SK-N-SH (cell line): Measurements from ENCODE around the gene MAP1LC3B. TPM values are rescaled to one million over a fixed set of nuclear protein-coding genes. Genes with fewer than 3 reads are reported as not detected.

Experiments used
- CTCF ChIA-PET: fragments of 300-600, 350-600 bp; formaldehyde crosslinking; extraction: SDS; loops from one replicate; lab custom pipeline; 2021; lab: Yijun Ruan, JAX
- POLR2A ChIA-PET: fragments of 350-600 bp; sonication (Branson Sonifier 250); formaldehyde crosslinking; extraction: SDS; loops from one replicate; lab custom pipeline; 2020; ENCODE audit warnings: antibody characterized with exemption, inconsistent platforms; lab: Yijun Ruan, JAX
- DNase-seq: peaks from one replicate; pipeline ENCODE4 v3.0.0; 2012
- H2AFZ ChIP-seq: fragments of 200-600 bp; sonication (generic); 2 replicates; pipeline ENCODE4 v1.8.1; 2016; ENCODE audit warnings: antibody characterized with exemption, mild to moderate bottlenecking, low read depth
- H3F3A ChIP-seq: fragments of 200-600 bp; sonication (generic); replicated peaks from 2 replicates; pipeline ENCODE3; 2016; ENCODE audit warnings: antibody characterized with exemption, mild to moderate bottlenecking; ENCODE audit not compliant: insufficient read depth
- H3K27ac ChIP-seq, 2 experiments: fragments of 200-500 bp in 1 of 2; fragments of 200-600 bp in 1 of 2; sonication (Bioruptor generic) in 1 of 2; sonication (generic), shearing (Covaris generic) in 1 of 2; 2 replicates each; pipeline versions ENCODE4 v1.5.1 to v1.6.1; 2014 to 2016; ENCODE audit warnings: low read depth in 2 of 2, inconsistent platforms in 1 of 2, low read length in 1 of 2, mild to moderate bottlenecking in 1 of 2, mixed read lengths in 1 of 2
- H3K27me3 ChIP-seq: fragments of 200-600 bp; sonication (generic), shearing (Covaris generic); 2 replicates; pipeline ENCODE4 v1.6.1; 2016; ENCODE audit warnings: mixed run types; ENCODE audit not compliant: insufficient read depth
- H3K36me3 ChIP-seq, 2 experiments: fragments of 200-500 bp in 1 of 2; fragments of 200-600 bp in 1 of 2; sonication (Bioruptor generic) in 1 of 2; sonication (generic) in 1 of 2; replicated peaks in 1 of 2; 2 replicates each; pipeline versions ENCODE3 to v1.5.1; 2014 to 2016; ENCODE audit warnings: low read length in 1 of 2, mild to moderate bottlenecking in 1 of 2; ENCODE audit not compliant: insufficient read depth in 2 of 2, control insufficient read depth in 1 of 2
- H3K4me1 ChIP-seq, 2 experiments: fragments of 200-500 bp in 1 of 2; fragments of 200-600 bp in 1 of 2; sonication (Bioruptor generic) in 1 of 2; sonication (generic), shearing (Covaris generic) in 1 of 2; 2 replicates each; pipeline versions ENCODE4 v1.5.1 to v1.6.1; 2014 to 2016; ENCODE audit warnings: low read depth in 1 of 2, low read length in 1 of 2, mixed run types in 1 of 2; ENCODE audit not compliant: insufficient read depth in 2 of 2, control insufficient read depth in 1 of 2
- H3K4me2 ChIP-seq: fragments of 200-600 bp; sonication (generic), shearing (Covaris generic); 2 replicates; pipeline ENCODE4 v1.6.1; 2017; ENCODE audit warnings: mixed run types
- H3K4me3 ChIP-seq, 2 experiments: fragments of 200-500 bp in 1 of 2; fragments of 200-600 bp in 1 of 2; sonication (Bioruptor generic) in 1 of 2; sonication (generic), shearing (Covaris generic) in 1 of 2; 2 replicates each; pipeline versions ENCODE4 v1.5.1 to v1.8.1; 2014 to 2016; ENCODE audit warnings: low read depth in 2 of 2, inconsistent platforms in 1 of 2, low read length in 1 of 2, mild to moderate bottlenecking in 1 of 2, mixed read lengths in 1 of 2, moderate library complexity in 1 of 2
- H3K79me2 ChIP-seq: fragments of 200-600 bp; sonication (generic); 2 replicates; pipeline ENCODE4 v1.8.1; 2017; ENCODE audit warnings: mild to moderate bottlenecking; ENCODE audit not compliant: insufficient read depth
- H3K9ac ChIP-seq: fragments of 200-600 bp; sonication (generic); 2 replicates; pipeline ENCODE4 v1.6.1; 2017; ENCODE audit warnings: mixed run types
- H3K9me2 ChIP-seq: fragments of 200-600 bp; sonication (generic); 2 replicates; pipeline ENCODE4 v1.6.1; 2017; ENCODE audit warnings: mixed run types
- H3K9me3 ChIP-seq: fragments of 200-600 bp; sonication (generic); 2 replicates; pipeline ENCODE4 v1.6.1; 2017; ENCODE audit warnings: mixed run types, mild to moderate bottlenecking, moderate library complexity
- H4K20me1 ChIP-seq: fragments of 200-600 bp; sonication (generic); 2 replicates; pipeline ENCODE4 v1.6.1; 2017; ENCODE audit warnings: mild to moderate bottlenecking, mixed run types; ENCODE audit not compliant: insufficient read depth
- CHD2 ChIP-seq: fragments of 150-350 bp; IDR thresholded peaks from 2 replicates; pipeline ENCODE4 v1.6.1; 2018; ENCODE audit warnings: low read length; ENCODE audit not compliant: partially characterized antibody
- CTCF ChIP-seq: fragments of 200-600 bp; sonication (generic); IDR thresholded peaks from 2 replicates; pipeline ENCODE4 v1.6.1; 2017; ENCODE audit warnings: antibody characterized with exemption, mild to moderate bottlenecking, moderate library complexity
- EP300 ChIP-seq, 2 experiments: IDR thresholded peaks; 2 replicates each; pipeline versions ENCODE4 v1.4.0 to v1.6.1; 2012; ENCODE audit warnings: borderline replicate concordance in 1 of 2, low read depth in 1 of 2, low read length in 1 of 2
- EZH2phosphoT487 ChIP-seq: fragments of 200-600 bp; sonication (generic); IDR thresholded peaks from 2 replicates; pipeline ENCODE4 v1.6.1; 2017; ENCODE audit warnings: low read depth, mixed run types, mild to moderate bottlenecking, antibody characterized with exemption, moderate library complexity, borderline replicate concordance
- FOSL2 ChIP-seq: IDR thresholded peaks from 2 replicates; pipeline ENCODE4 v1.4.0; 2012; ENCODE audit warnings: low read depth, mild to moderate bottlenecking, moderate library complexity, borderline replicate concordance
- FOXJ3 ChIP-seq: sonication (generic); formaldehyde crosslinking; IDR thresholded peaks from 2 replicates; pipeline ENCODE4 v1.5.1; 2020; ENCODE audit warnings: mild to moderate bottlenecking, missing genetic modification reagents
- FOXM1 ChIP-seq: IDR thresholded peaks from 2 replicates; pipeline ENCODE4 v1.4.0; 2012; ENCODE audit warnings: low read depth, mild to moderate bottlenecking
- GABPA ChIP-seq: IDR thresholded peaks from 2 replicates; pipeline ENCODE4 v1.4.0; 2012; ENCODE audit warnings: low read depth, mild to moderate bottlenecking
- GATA2 ChIP-seq: sonication (generic); formaldehyde crosslinking; IDR thresholded peaks from 2 replicates; pipeline ENCODE4 v1.5.0; 2020; ENCODE audit warnings: mild to moderate bottlenecking, missing genetic modification reagents
- JUND ChIP-seq: IDR thresholded peaks from 2 replicates; pipeline ENCODE4 v1.4.0; 2012
- MEF2A ChIP-seq: IDR thresholded peaks from 2 replicates; pipeline ENCODE4 v1.4.0; 2012; ENCODE audit warnings: low read depth, borderline replicate concordance
- NRF1 ChIP-seq: IDR thresholded peaks from 2 replicates; pipeline ENCODE4 v1.6.1; 2012; ENCODE audit warnings: low read depth, mild to moderate bottlenecking, low read length
- POLR2AphosphoS5 ChIP-seq: IDR thresholded peaks from 2 replicates; pipeline ENCODE4 v1.6.1; 2012; ENCODE audit warnings: low read depth, low read length
- RCOR1 ChIP-seq: fragments of 150-350 bp; IDR thresholded peaks from 2 replicates; pipeline ENCODE4 v1.6.1; 2017; ENCODE audit warnings: antibody characterized with exemption, low read length
- RFX5 ChIP-seq: IDR thresholded peaks from 2 replicates; pipeline ENCODE4 v1.6.1; 2012; ENCODE audit warnings: mild to moderate bottlenecking, improper control_type of control experiment, low read length
- RXRA ChIP-seq: IDR thresholded peaks from 2 replicates; pipeline ENCODE4 v1.4.0; 2012; ENCODE audit warnings: low read depth, mild to moderate bottlenecking, borderline replicate concordance
- SIN3A ChIP-seq: IDR thresholded peaks from 2 replicates; pipeline ENCODE4 v1.6.1; 2012; ENCODE audit warnings: low read depth, mild to moderate bottlenecking, low read length, moderate library complexity, borderline replicate concordance
- SMC3 ChIP-seq: IDR thresholded peaks from 2 replicates; pipeline ENCODE4 v1.6.1; 2012; ENCODE audit warnings: low read depth, low read length, improper control_type of control experiment
- TAF1 ChIP-seq: IDR thresholded peaks from 2 replicates; pipeline ENCODE4 v1.6.1; 2012; ENCODE audit warnings: low read depth, mild to moderate bottlenecking, low read length, moderate library complexity, borderline replicate concordance
- YY1 ChIP-seq: IDR thresholded peaks from 2 replicates; pipeline ENCODE4 v1.4.0; 2012; ENCODE audit warnings: low read depth, mild to moderate bottlenecking
- WGBS: methylation state at CpG from one replicate; pipeline ENCODE4 v1.1.6; 2017; ENCODE audit warnings: low lambda C conversion rate; 5-methylcytosine and 5-hydroxymethylcytosine counted together
- polyA plus RNA-seq, 3 experiments: library from polyadenylated mRNA; depleted of rRNA; stranded (reverse); fragments of >200 nt; gene quantifications; 2 replicates each; pipeline ENCODE4 v1.2.3, GENCODE V29; 2012
- TF ChIP-seq, protein P1 (sequence below): fragments of 150-350 bp; IDR thresholded peaks from 2 replicates; pipeline ENCODE4 v1.6.1; 2016; ENCODE audit warnings: mild to moderate bottlenecking, low read depth, low read length
- TF ChIP-seq, protein P2 (sequence below): fragments of 150-350 bp; IDR thresholded peaks from 2 replicates; pipeline ENCODE4 v1.6.1; 2017; ENCODE audit warnings: antibody characterized with exemption, low read length, low read depth, borderline replicate concordance
- TF ChIP-seq, protein P3 (sequence below): IDR thresholded peaks from 2 replicates; pipeline ENCODE4 v1.4.0; 2012; ENCODE audit warnings: low read depth
- TF ChIP-seq, protein P4 (sequence below): IDR thresholded peaks from 2 replicates; pipeline ENCODE4 v1.4.0; 2012; ENCODE audit warnings: low read depth, borderline replicate concordance
- TF ChIP-seq, protein P5 (sequence below): IDR thresholded peaks from 2 replicates; pipeline ENCODE4; 2012

Gene MAP1LC3B
- 33.7 and 36.9 TPM in 2 replicates for polyA plus RNA-seq (2012; rRNA removed)
- 59.8 and 68.6 TPM in 2 replicates for polyA plus RNA-seq (2012; cell fraction: cytosol; rRNA removed)
- polyA plus RNA-seq (2012; cell fraction: nucleus; rRNA removed), result 15.8 and 26.7 TPM in 2 replicates

DNA sequence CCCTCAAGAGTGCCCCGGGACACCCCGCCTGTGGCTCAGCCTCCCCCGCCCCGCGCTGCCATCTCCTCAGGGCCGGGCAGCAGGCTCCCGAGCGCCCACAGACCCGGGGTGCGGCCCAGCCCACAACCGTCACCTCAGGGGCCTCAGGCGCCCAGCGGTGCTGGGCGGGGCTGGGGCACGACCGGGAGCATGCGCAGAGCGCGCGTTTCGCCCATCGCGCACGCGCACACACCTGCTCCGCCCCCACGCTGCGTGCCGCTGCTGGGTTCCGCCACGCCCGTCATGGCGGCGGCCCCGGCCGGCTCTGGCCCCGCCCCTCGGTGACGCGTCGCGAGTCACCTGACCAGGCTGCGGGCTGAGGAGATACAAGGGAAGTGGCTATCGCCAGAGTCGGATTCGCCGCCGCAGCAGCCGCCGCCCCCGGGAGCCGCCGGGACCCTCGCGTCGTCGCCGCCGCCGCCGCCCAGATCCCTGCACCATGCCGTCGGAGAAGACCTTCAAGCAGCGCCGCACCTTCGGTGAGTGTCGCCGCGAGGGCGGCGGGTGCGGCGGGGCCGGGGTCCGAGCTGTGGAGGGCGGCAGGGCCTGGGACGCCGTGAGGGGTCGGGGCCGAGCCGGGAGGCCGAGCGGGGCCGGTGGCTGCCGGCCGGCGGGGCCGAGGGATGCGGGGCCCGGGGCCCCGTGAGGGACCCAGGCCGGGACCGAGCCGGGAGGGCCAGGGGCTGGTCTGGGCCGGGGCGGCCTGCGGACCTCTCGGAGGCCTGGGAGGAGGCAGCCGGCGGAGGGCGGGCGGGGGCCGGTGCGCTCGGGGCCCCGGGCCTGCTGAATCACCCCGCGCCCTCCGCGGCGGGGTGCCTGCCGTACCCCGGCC lies at the start of gene MAP1LC3B:
TSS of gene MAP1LC3B (plus strand) at position 387 of the 871 bp plus-strand sequence. CDS start at position 479, 92 bp downstream.
- POLR2A ChIA-PET, result no interaction called here
- no peaks in the 10 kb centered on the region for H3K27me3 ChIP-seq
- peaks cover 45% of the 10 kb centered on the region for H4K20me1 ChIP-seq
- peaks cover 0 to 4% of the 10 kb centered on the region in 2 experiments for H3K36me3 ChIP-seq
- H3K9me2 ChIP-seq, result no peaks in the 10 kb centered on the region
- peaks cover 46% of the 10 kb centered on the region for H3K79me2 ChIP-seq
- peaks cover 19 to 27% of the 10 kb centered on the region in 2 experiments for H3K4me1 ChIP-seq
- CTCF ChIA-PET, result interaction anchor here (0.8 to 7.9 kb wide), 8 partner anchors 11 to 377 kb away, joined by 3 to 66 read pairs (median 5); no protein-coding TSS in a partner anchor
- WGBS, result 3% methylated on average over 16 of the region's 113 CpGs
- peak within 1 kb of the TSS; percentile 52; the same call in 1 of the 2 replicates for H2AFZ ChIP-seq
- peak within 1 kb of the TSS; percentile 90 for H3K4me2 ChIP-seq
- H3K4me3 ChIP-seq, result peak within 1 kb of the TSS; percentile 78 to 79
- peak within 1 kb of the TSS; percentile 84 for H3K9ac ChIP-seq
- H3K9me3 ChIP-seq, result no peaks in the 10 kb centered on the region
- peak within 1 kb of the TSS; percentile 74 to 93 for H3K27ac ChIP-seq
- H3F3A ChIP-seq, result peaks cover 23% of the 10 kb centered on the region
- peak; percentile 98 for DNase-seq
- TF ChIP-seq CHD2 (peak; percentile 90), CTCF (no peak), FOXM1 (no peak), EP300 (IDR thresholded peaks at IDR 0.05; ENCODE audit: borderline replicate concordance in 1 of 2, low read depth in 1 of 2, low read length in 1 of 2) (no peak), SIN3A (peak; percentile 70; the same call in 1 of the 2 replicates), GABPA (peak; percentile 48), NRF1 (peak; percentile 98), MEF2A (no peak), POLR2AphosphoS5 (peak; percentile 79), EZH2phosphoT487 (no peak), TAF1 (peak; percentile 99), FOSL2 (no peak), RXRA (no peak), RFX5 (no peak), RCOR1 (no peak), JUND (no peak), FOXJ3 (CRISPR knock-in tag) (no peak), GATA2 (no peak), SMC3 (no peak), YY1 (peak; percentile 99)
- TF ChIP-seq, protein P1, sequence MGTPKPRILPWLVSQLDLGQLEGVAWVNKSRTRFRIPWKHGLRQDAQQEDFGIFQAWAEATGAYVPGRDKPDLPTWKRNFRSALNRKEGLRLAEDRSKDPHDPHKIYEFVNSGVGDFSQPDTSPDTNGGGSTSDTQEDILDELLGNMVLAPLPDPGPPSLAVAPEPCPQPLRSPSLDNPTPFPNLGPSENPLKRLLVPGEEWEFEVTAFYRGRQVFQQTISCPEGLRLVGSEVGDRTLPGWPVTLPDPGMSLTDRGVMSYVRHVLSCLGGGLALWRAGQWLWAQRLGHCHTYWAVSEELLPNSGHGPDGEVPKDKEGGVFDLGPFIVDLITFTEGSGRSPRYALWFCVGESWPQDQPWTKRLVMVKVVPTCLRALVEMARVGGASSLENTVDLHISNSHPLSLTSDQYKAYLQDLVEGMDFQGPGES, result no peak
- TF ChIP-seq, protein P2, sequence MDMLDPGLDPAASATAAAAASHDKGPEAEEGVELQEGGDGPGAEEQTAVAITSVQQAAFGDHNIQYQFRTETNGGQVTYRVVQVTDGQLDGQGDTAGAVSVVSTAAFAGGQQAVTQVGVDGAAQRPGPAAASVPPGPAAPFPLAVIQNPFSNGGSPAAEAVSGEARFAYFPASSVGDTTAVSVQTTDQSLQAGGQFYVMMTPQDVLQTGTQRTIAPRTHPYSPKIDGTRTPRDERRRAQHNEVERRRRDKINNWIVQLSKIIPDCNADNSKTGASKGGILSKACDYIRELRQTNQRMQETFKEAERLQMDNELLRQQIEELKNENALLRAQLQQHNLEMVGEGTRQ, result peak; percentile 80
- TF ChIP-seq, protein P3, sequence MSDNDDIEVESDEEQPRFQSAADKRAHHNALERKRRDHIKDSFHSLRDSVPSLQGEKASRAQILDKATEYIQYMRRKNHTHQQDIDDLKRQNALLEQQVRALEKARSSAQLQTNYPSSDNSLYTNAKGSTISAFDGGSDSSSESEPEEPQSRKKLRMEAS, result 0 out of 2 replicates have a peak, but pooled peaks have one; percentile 40
- TF ChIP-seq, protein P4, sequence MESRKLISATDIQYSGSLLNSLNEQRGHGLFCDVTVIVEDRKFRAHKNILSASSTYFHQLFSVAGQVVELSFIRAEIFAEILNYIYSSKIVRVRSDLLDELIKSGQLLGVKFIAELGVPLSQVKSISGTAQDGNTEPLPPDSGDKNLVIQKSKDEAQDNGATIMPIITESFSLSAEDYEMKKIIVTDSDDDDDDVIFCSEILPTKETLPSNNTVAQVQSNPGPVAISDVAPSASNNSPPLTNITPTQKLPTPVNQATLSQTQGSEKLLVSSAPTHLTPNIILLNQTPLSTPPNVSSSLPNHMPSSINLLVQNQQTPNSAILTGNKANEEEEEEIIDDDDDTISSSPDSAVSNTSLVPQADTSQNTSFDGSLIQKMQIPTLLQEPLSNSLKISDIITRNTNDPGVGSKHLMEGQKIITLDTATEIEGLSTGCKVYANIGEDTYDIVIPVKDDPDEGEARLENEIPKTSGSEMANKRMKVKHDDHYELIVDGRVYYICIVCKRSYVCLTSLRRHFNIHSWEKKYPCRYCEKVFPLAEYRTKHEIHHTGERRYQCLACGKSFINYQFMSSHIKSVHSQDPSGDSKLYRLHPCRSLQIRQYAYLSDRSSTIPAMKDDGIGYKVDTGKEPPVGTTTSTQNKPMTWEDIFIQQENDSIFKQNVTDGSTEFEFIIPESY, result no peak
- TF ChIP-seq, protein P5, sequence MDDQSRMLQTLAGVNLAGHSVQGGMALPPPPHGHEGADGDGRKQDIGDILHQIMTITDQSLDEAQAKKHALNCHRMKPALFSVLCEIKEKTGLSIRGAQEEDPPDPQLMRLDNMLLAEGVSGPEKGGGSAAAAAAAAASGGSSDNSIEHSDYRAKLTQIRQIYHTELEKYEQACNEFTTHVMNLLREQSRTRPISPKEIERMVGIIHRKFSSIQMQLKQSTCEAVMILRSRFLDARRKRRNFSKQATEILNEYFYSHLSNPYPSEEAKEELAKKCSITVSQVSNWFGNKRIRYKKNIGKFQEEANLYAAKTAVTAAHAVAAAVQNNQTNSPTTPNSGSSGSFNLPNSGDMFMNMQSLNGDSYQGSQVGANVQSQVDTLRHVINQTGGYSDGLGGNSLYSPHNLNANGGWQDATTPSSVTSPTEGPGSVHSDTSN, result peak; percentile 85
